C1 segment of cervical spinal cord (tissue), 14 donors: Measurements from ENCODE around the gene OR52A5.

ENCODE experiments used
- DNase-seq, 14 donors: peaks; one replicate each; lab custom pipeline; 2025; lab: John Stamatoyannopoulos, UW

OR52A5 gene

DNA sequence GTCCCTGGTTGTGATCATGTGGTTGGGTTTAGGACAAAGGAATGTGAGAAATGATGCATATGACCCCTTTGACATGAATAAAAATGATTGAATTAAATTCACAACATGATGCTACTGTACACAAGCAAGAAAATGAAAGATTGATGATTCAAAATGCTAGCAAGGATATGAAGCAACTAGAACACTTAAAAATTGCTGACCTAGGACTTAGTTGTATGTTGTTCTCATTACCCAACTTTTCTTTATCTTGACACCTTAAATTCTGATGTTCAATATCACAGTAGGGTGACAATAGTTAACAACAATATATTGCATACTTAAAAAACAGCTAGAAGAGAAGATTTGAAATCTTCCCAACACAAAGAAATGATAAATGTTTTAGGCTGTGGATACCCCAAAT is 20.6 kb downstream of the OR52A5 start:
- DNase-seq, result no peak

- no peak for DNase-seq
Observed at GRCh38 chr11:5115339-5115738, 22.8 kb downstream of the OR52A5 start.

DNA sequence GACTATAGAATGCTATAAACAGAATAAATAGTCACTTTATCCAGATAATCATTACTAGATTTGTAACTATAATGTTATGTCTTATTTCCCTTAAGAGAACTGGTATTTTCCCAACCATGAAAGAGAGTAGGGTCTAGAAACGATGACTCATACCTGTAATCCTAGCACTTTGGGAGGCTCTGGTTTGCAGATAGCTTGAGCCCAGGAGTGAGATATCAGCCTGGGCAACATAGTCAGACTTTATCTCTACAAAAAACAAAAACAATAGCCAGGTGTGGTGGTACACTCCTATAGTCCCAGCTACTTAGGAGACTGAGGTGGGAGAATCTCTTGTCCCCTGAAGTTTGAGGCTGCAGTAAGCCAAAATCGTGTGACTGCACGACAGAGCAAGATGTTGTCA is 30.9 kb downstream of the OR52A5 start:
- no peak for DNase-seq

GRCh38 chr11:5103066-5103465 is 35.1 kb downstream of the OR52A5 start:
- DNase-seq, result no peak

DNA sequence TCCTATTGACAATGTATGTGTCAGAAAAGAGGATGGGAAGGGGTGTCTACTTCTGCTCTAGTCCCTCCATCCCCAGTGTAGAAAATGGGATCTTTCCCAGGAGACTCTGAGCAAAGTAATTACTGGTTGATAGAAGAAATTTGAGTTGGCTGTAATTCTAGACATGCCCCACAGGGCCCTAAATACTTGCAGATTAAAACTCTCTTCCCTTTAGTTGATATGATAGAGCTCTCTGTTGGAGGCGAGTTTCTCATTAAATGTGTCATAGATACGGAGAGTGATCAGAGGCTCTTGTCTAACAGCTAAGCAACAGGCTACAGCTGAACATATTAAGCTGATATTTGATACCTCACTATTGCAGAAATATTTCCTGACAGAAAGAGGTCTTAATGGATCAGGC is 35.9 kb downstream of the OR52A5 start:
- no peak for DNase-seq

DNA sequence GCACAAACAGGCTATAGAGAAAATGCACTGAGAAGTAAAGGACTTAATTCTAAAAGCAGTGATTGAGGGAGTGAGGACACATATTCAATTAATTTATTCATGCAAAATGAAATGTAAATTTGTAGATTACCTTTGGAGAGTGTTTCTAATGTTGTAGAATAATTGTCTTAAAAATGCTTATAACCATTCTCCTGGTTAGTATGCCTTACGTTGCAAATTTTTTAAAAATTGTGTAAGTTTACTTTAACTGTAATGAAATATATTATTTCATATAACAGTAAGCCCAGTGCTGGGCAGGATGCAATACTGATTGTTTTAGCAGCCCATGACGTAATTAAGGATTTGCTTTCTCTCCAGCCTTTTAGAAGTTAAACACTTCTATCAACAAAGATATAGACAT is 42.1 kb downstream of the OR52A5 start:
- no peak for DNase-seq

DNA sequence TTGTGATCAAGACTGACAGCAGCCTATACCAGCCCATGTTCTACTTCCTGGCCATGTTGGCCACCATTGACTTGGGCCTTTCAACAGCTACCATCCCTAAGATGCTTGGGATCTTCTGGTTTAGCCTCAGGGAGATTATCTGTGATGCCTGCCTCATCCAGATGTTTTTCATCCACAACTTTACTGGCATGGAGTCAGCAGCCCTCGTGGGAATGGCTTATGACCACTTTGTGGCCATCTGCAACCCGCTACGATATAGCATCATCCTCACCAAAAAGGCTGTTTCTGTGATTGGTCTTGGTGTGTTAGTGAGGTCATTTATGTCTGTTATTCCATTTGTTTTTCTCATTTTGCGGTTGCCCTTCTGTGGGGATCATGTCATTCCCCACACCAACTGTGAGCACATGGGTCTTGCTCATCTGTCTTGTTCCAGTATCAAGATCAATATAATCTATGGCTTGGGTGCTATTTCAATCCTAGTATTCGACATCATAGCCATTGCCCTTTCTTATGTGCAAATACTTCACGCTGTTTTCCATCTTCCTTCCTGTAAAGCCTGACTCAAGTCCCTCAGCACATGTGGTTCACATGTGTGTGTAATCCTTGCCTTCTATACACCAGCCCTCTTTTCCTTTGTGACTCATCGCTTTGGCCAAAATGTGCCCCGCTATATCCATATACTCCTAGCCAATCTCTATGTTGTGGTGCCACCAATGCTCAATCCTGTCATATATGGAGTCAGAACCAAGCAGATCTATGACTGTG is 45.2 kb downstream of the OR52A5 start:
- DNase-seq, result no peak

GRCh38 chr11:5090668-5091067 is 47.5 kb downstream of the OR52A5 start:
- no peak for DNase-seq

- DNase-seq, result no peak
Observed at GRCh38 chr11:5088556-5088955, 49.6 kb downstream of the OR52A5 start.

DNA sequence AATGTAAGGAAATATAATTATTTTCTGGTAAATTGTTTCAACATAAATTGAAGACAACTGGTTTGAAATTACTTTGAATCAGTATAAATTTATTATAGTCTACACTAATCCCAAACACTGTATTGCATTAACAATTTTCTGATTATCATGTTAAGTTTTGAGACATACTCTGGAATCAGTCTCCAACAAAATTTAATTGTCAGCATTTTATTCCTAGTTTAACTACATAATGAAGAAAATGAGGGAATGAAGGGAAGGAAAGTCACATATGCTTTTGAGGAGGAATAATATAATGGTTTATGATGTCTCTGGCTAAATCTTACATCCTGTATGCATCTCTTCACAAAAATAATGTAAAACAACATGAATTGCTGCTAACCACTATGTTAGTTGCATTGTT is 54.6 kb downstream of the OR52A5 start:
- DNase-seq, result no peak

- DNase-seq, result no peak
Observed at GRCh38 chr11:5081405-5081804, 56.8 kb downstream of the OR52A5 start.
